GM12878 (cell line): ENCODE results near the gene OCA2. TPM values are rescaled to one million over a fixed set of nuclear protein-coding genes. Genes with fewer than 3 reads are reported as not detected.

Experiments used
- ATAC-seq: fragments of 200-7000 bp; cut with Tn5 transposase; 3 replicates; pipeline ENCODE4 v1.9.1; 2020; ENCODE audit warnings: mild to moderate bottlenecking, moderate library complexity
- BruUV-seq: library from RNA; stranded (reverse); fragments of 400-500 nt; replicated peaks from 2 replicates; lab custom pipeline; 2021; lab: Mats Ljungman, UMichigan
- CTCF ChIA-PET: fragments of 300-600 bp; sonication (Branson Sonifier 250); formaldehyde crosslinking; extraction: SDS; loops from one replicate; lab custom pipeline; 2021; ENCODE audit warnings: inconsistent platforms; lab: Yijun Ruan, JAX
- POLR2A ChIA-PET: fragments of 350-600 bp; formaldehyde crosslinking; extraction: SDS; loops from one replicate; lab custom pipeline; 2021; ENCODE audit warnings: inconsistent platforms; lab: Charles Lee
- RAD21 ChIA-PET: fragments of 300-600 bp; sonication (Branson Sonifier 250); formaldehyde crosslinking; loops from one replicate; lab custom pipeline; 2023; ENCODE audit warnings: antibody characterized with exemption; ENCODE audit not compliant: unreplicated experiment; lab: Charles Lee
- SMC1A ChIA-PET: fragments of 300-600 bp; sonication (Branson Sonifier 250); formaldehyde crosslinking; loops from one replicate; lab custom pipeline; 2023; ENCODE audit not compliant: unreplicated experiment, uncharacterized antibody; lab: Charles Lee
- DNase-seq: peaks from one replicate; pipeline ENCODE4 v3.0.0-alpha.2; 2011; ENCODE audit warnings: low read depth, low spot score
- FAIRE-seq: peaks from 3 replicates; lab custom pipeline; 2011; peaks lifted over from hg19 to GRCh38; lab: Jason Lieb, UNC
- H2AFZ ChIP-seq: 2 replicates; pipeline ENCODE4 v1.6.0; 2011; ENCODE audit warnings: low read depth, low read length, control low read depth; ENCODE audit not compliant: control insufficient read depth
- H3K27ac ChIP-seq: 2 replicates; pipeline ENCODE4 v1.5.1; 2011; ENCODE audit warnings: control low read depth; ENCODE audit not compliant: control insufficient read depth, insufficient read depth
- H3K27me3 ChIP-seq, 2 experiments: replicated peaks in 1 of 2; 2 replicates each; pipeline versions ENCODE4 v1.6.0 to v1.6.1; 2011; ENCODE audit warnings: low read length in 1 of 2; ENCODE audit not compliant: control insufficient read depth in 2 of 2, insufficient read depth in 2 of 2
- H3K36me3 ChIP-seq, 2 experiments: 2 replicates each; pipeline ENCODE4 v1.5.1; 2011; ENCODE audit warnings: low read length in 1 of 2; ENCODE audit not compliant: control insufficient read depth in 2 of 2, insufficient read depth in 2 of 2
- H3K4me1 ChIP-seq: 2 replicates; pipeline ENCODE4 v1.6.1; 2011; ENCODE audit warnings: mild to moderate bottlenecking, low read length, moderate library complexity, mixed read lengths; ENCODE audit not compliant: control insufficient read depth, insufficient read depth
- H3K4me2 ChIP-seq: 2 replicates; pipeline ENCODE4 v1.6.0; 2011; ENCODE audit warnings: control low read depth; ENCODE audit not compliant: control insufficient read depth, insufficient read depth
- H3K4me3 ChIP-seq: fragments of 200-600 bp; sonication (generic); 2 replicates; pipeline ENCODE4 v1.5.1; 2016
- H3K79me2 ChIP-seq: 2 replicates; pipeline ENCODE4 v1.6.0; 2011; ENCODE audit warnings: low read length; ENCODE audit not compliant: control insufficient read depth, insufficient read depth
- H3K9ac ChIP-seq: 2 replicates; pipeline ENCODE4 v1.8.0; 2011; ENCODE audit warnings: low read length, control low read depth, mixed read lengths; ENCODE audit not compliant: control insufficient read depth, insufficient read depth
- H3K9me3 ChIP-seq: replicated peaks from 3 replicates; pipeline ENCODE4 v1.5.1; 2011; ENCODE audit warnings: mild to moderate bottlenecking, low read length; ENCODE audit not compliant: control insufficient read depth, insufficient read depth
- H4K20me1 ChIP-seq: 2 replicates; pipeline ENCODE4 v1.6.0; 2011; ENCODE audit not compliant: control insufficient read depth, insufficient read depth
- EED ChIP-seq: sonication (generic); IDR thresholded peaks from 2 replicates; pipeline ENCODE4 v1.6.1; 2016; ENCODE audit warnings: antibody characterized with exemption, low read depth
- PAX8 ChIP-seq: fragments of 450-650 bp; IDR thresholded peaks from 2 replicates; pipeline ENCODE4 v1.6.1; 2017; ENCODE audit warnings: mild to moderate bottlenecking, moderate library complexity
- WRNIP1 ChIP-seq: IDR thresholded peaks from 2 replicates; pipeline ENCODE4 v1.6.1; 2011; ENCODE audit warnings: low read depth, low read length, improper control_type of control experiment, borderline replicate concordance
- ZNF217 ChIP-seq: fragments of 450-650 bp; IDR thresholded peaks from 2 replicates; pipeline ENCODE4 v1.6.1; 2017; ENCODE audit warnings: antibody characterized with exemption, mild to moderate bottlenecking
- WGBS: methylation state at CpG from one replicate; pipeline ENCODE4 v1.1.6; 2016; ENCODE audit warnings: low lambda C conversion rate; ENCODE audit not compliant: insufficient replicate concordance, insufficient coverage; ENCODE audit errors: missing lambda C conversion rate; 5-methylcytosine and 5-hydroxymethylcytosine counted together
- in situ Hi-C: fragments of 300-500 bp; cut with MboI; formaldehyde crosslinking; loops from 9 replicates; pipeline ENCODE4 v1.14.3; 2018; ENCODE audit warnings: mixed read lengths
- intact Hi-C: fragments of 100-400 bp; cut with micrococcal nuclease; formaldehyde crosslinking; loops from one replicate; pipeline ENCODE4 v1.14.2; 2022; ENCODE audit not compliant: unreplicated experiment
- polyA plus RNA-seq, 11 experiments: library from polyadenylated mRNA; depleted of rRNA in 4 of 11; unstranded in 6 of 11; stranded (reverse) in 5 of 11; fragments of >200 nt; fragmentation: Nextera tagmentation in 4 of 11; fragmentation: Illumina TruSeq in 1 of 11; extraction: Ambion mirVana in 4 of 11; extraction: Trizol in 1 of 11; gene quantifications; 1 replicate in 1 of 11; 2 replicates in 10 of 11; pipeline versions ENCODE4 v1.2.1 to v1.2.3, GENCODE V29; 2011 to 2016; ENCODE audit warnings: inconsistent platforms in 2 of 11, missing spikeins in 2 of 11, low read depth in 1 of 11
- total RNA-seq, 4 experiments: library from RNA; depleted of rRNA in 3 of 4; stranded (reverse); fragments of >200 nt in 3 of 4; fragmentation: Illumina TruSeq in 1 of 4; extraction: Trizol in 1 of 4; gene quantifications; 2 replicates each; pipeline versions ENCODE4 v1.2.1 to v1.2.3, GENCODE V29; 2013 to 2021
- TF ChIP-seq, protein P1 (sequence below): IDR thresholded peaks from 2 replicates; pipeline ENCODE4 v1.6.1; 2011; ENCODE audit warnings: borderline replicate concordance, low read depth, mild to moderate bottlenecking, moderate library complexity, low read length; ENCODE audit not compliant: insufficient read depth, poor library complexity, severe bottlenecking
- TF ChIP-seq, protein P2 (sequence below): fragments of 450-650 bp; formaldehyde crosslinking; IDR thresholded peaks from 2 replicates; pipeline ENCODE4 v1.4.0; 2020; ENCODE audit warnings: mild to moderate bottlenecking, moderate library complexity
- TF ChIP-seq, protein P3 (sequence below): fragments of 450-650 bp; IDR thresholded peaks from 2 replicates; pipeline ENCODE4 v1.6.1; 2016; ENCODE audit warnings: mild to moderate bottlenecking

OCA2 gene
- total and polyA plus RNA-seq, 10 of the 15 experiments (the other 5 are each of a cell fraction or from before 2014, with no cell fraction given): 0.04 to 1.8 TPM; not detected in 8

DNA sequence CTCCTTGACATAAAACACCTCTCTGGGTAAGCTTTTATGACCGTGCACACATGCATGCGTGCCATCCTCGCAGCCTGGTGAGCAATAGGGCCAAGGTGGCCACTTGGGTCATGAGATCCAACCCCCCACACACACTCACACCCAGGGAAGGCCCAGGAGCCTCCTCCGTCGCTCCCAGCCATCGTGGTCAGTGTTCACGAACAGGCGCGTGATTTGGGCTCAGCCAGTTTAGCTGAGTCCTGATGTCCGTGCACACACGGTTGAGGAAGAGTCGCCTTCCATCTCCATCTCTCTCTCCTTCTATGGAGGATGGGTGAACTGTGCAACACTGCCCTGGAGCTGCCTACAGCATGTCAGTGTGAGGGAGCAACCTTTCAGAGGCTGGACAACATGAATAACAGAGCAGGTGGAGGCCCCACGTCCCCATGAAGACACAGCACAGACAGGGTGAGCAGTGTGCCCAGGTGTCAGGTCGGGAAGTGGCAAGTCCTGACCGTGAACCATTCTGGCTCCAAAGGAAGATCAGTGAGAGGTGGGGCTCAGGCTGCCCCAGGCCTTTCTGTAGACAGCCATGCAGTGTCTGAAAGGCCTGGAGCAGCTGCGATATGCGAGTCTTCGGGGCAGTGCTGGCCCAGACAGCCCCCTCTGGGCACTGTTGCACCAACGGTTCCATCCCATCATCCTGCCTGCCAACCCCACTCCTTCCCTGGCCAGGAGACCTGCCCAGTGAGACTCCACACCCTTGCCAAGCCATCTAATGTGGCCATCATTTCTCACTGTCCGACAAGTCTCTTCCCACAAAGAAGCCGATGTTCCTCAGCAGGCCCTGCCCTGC is 253.4 kb downstream of the OCA2 start:
- 40% methylated on average over 21 of the region's 21 CpGs for WGBS
- CTCF ChIA-PET: no interaction called here
- no peak for DNase-seq
- H4K20me1 ChIP-seq: no peaks in the 10 kb centered on the region
- H3K4me2 ChIP-seq: no peak overlapping the region
- H3K9me3 ChIP-seq: no peaks in the 10 kb centered on the region; the same call in 2 of the 3 replicates
- BruUV-seq: no TSS peak
- RAD21 ChIA-PET: no interaction called here
- H2AFZ ChIP-seq: no peak overlapping the region
- H3K27me3 ChIP-seq: no peaks in the 10 kb centered on the region
- no peak overlapping the region for H3K4me3 ChIP-seq
- H3K27ac ChIP-seq: no peak overlapping the region
- no peaks in the 10 kb centered on the region for H3K79me2 ChIP-seq
- in situ Hi-C loops: no loop called here
- SMC1A ChIA-PET: no interaction called here
- TF ChIP-seq, protein P1, sequence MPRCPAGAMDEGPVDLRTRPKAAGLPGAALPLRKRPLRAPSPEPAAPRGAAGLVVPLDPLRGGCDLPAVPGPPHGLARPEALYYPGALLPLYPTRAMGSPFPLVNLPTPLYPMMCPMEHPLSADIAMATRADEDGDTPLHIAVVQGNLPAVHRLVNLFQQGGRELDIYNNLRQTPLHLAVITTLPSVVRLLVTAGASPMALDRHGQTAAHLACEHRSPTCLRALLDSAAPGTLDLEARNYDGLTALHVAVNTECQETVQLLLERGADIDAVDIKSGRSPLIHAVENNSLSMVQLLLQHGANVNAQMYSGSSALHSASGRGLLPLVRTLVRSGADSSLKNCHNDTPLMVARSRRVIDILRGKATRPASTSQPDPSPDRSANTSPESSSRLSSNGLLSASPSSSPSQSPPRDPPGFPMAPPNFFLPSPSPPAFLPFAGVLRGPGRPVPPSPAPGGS: no peak
- TF ChIP-seq EED (no peak), PAX8 (no peak), ZNF217 (no peak), WRNIP1 (no peak)
- TF ChIP-seq, protein P2, sequence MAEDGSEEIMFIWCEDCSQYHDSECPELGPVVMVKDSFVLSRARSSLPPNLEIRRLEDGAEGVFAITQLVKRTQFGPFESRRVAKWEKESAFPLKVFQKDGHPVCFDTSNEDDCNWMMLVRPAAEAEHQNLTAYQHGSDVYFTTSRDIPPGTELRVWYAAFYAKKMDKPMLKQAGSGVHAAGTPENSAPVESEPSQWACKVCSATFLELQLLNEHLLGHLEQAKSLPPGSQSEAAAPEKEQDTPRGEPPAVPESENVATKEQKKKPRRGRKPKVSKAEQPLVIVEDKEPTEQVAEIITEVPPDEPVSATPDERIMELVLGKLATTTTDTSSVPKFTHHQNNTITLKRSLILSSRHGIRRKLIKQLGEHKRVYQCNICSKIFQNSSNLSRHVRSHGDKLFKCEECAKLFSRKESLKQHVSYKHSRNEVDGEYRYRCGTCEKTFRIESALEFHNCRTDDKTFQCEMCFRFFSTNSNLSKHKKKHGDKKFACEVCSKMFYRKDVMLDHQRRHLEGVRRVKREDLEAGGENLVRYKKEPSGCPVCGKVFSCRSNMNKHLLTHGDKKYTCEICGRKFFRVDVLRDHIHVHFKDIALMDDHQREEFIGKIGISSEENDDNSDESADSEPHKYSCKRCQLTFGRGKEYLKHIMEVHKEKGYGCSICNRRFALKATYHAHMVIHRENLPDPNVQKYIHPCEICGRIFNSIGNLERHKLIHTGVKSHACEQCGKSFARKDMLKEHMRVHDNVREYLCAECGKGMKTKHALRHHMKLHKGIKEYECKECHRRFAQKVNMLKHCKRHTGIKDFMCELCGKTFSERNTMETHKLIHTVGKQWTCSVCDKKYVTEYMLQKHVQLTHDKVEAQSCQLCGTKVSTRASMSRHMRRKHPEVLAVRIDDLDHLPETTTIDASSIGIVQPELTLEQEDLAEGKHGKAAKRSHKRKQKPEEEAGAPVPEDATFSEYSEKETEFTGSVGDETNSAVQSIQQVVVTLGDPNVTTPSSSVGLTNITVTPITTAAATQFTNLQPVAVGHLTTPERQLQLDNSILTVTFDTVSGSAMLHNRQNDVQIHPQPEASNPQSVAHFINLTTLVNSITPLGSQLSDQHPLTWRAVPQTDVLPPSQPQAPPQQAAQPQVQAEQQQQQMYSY (CRISPR knock-in tag): no peak
- TF ChIP-seq, protein P3, sequence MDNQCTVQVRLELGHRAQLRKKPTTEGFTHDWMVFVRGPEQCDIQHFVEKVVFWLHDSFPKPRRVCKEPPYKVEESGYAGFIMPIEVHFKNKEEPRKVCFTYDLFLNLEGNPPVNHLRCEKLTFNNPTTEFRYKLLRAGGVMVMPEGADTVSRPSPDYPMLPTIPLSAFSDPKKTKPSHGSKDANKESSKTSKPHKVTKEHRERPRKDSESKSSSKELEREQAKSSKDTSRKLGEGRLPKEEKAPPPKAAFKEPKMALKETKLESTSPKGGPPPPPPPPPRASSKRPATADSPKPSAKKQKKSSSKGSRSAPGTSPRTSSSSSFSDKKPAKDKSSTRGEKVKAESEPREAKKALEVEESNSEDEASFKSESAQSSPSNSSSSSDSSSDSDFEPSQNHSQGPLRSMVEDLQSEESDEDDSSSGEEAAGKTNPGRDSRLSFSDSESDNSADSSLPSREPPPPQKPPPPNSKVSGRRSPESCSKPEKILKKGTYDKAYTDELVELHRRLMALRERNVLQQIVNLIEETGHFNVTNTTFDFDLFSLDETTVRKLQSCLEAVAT: no peak
- H3K36me3 ChIP-seq: no peaks in the 10 kb centered on the region
- FAIRE-seq: no peak
- POLR2A ChIA-PET: no interaction called here
- no peak overlapping the region for H3K9ac ChIP-seq
- ATAC-seq: no peak
- intact Hi-C loops: no loop called here
- no peaks in the 10 kb centered on the region for H3K4me1 ChIP-seq
